SK-N-SH (cell line): ENCODE results near the gene DTNA.

ENCODE experiments used
- CTCF ChIP-seq: fragments of 200-600 bp; sonication (generic); IDR thresholded peaks from 2 replicates; pipeline ENCODE4 v1.6.1; 2017; ENCODE audit warnings: antibody characterized with exemption, mild to moderate bottlenecking, moderate library complexity
- EZH2phosphoT487 ChIP-seq: fragments of 200-600 bp; sonication (generic); IDR thresholded peaks from 2 replicates; pipeline ENCODE4 v1.6.1; 2017; ENCODE audit warnings: low read depth, mixed run types, mild to moderate bottlenecking, antibody characterized with exemption, moderate library complexity, borderline replicate concordance
- GABPA ChIP-seq: IDR thresholded peaks from 2 replicates; pipeline ENCODE4 v1.4.0; 2012; ENCODE audit warnings: low read depth, mild to moderate bottlenecking
- POLR2AphosphoS5 ChIP-seq: IDR thresholded peaks from 2 replicates; pipeline ENCODE4 v1.6.1; 2012; ENCODE audit warnings: low read depth, low read length
- REST ChIP-seq: IDR thresholded peaks from 2 replicates; pipeline ENCODE4 v1.6.1; 2012; ENCODE audit warnings: mild to moderate bottlenecking, low read depth, low read length, moderate library complexity

GRCh38 chr18:34866739-34867138, 156.6 kb downstream of the DTNA start:
- peak; percentile 62 for TF ChIP-seq CTCF
- TF ChIP-seq POLR2AphosphoS5: no peak
- no peak for TF ChIP-seq REST
- TF ChIP-seq EZH2phosphoT487: no peak
- no peak for TF ChIP-seq GABPA
